GM03348 (cell line): ENCODE results near the gene SNF8.
"Not testable (repeated sequence)": the region's sequence is repeated elsewhere in the genome, so short reads cannot be mapped to it uniquely, and the experiment has no call there.

Experiments used
- DNase-seq: peaks from one replicate; pipeline ENCODE4 v3.0.0; 2012; ENCODE audit warnings: low spot score

The SNF8 gene, protein sequence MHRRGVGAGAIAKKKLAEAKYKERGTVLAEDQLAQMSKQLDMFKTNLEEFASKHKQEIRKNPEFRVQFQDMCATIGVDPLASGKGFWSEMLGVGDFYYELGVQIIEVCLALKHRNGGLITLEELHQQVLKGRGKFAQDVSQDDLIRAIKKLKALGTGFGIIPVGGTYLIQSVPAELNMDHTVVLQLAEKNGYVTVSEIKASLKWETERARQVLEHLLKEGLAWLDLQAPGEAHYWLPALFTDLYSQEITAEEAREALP

DNA sequence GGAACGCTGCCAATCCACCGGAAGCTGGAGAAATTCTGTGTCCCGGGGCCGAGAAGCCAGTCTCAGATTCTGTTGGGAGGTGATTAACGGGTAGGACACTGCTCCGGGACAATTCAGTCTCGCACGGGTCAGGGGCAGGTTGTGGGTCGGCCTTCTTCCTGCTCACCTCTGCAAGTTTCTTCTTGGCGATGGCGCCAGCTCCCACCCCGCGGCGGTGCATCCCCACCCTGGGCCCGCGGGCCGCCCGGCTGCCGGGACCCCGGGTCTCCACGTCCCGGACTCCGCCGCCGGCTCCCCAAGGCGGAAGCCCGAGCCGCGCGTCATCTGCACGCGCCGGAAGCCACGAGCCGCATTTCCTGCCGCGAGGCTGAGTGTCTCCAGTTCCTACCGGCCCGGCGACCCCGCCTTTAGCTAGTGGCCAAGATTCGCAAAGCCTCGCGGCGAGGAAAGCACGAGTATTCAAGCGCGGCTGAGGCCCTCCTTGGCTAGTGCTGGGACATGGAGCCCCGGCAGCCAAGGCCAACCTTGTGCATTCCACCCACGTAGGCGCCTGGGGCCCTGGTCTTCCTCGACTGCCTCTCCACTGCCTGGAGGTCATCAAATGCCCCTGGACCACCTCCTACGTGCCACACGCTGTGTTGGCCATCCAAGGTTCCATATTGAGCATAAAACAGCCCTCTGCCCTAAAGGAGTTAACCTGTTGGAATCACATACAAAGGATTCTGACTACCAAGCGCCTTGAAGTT is at the start of gene SNF8:
TSS of gene SNF8 (minus strand) at position 328 of the 746 bp plus-strand sequence. CDS start at position 220, 108 bp downstream.
- DNase-seq, result peak; percentile 96

DNA sequence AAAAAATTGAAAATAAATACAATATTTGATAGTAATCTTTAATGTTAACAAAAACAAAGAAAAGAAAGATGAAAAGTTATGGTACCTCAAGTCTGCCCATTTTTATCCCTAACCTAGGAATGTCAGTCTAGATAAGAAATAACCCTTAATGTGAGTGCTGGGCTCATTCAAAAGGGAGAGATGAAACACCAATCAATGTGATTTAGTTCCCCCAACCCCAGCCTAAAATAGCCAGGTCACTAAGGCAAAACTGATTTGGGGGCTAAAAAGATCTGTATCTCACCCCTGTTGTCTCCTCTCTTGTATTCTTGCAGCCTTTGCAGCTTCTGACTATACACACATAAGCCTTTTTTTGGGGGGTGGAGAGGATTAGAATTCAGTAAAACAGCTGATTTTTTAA is 49.3 kb upstream of the SNF8 start:
- DNase-seq, result no peak

DNA sequence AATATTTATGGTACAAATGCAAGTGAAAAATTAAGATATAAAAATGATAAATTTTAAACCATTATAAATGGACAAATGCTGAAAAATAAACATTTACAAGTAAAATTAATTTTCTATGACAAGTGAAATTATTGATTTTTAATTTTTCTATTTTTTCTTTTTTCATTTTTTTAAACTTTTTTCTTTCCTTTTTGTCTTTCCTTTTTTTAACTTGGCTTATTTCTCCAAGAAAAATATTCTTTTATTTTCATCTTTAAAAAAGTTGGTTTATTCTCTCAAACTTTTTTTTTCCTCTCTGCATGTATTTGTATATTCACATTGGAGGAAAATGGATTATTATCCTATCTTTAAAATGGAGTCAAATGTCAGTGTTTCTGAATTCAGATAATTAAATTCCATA is 48.7 kb upstream of the SNF8 start:
- no peak for DNase-seq

DNA sequence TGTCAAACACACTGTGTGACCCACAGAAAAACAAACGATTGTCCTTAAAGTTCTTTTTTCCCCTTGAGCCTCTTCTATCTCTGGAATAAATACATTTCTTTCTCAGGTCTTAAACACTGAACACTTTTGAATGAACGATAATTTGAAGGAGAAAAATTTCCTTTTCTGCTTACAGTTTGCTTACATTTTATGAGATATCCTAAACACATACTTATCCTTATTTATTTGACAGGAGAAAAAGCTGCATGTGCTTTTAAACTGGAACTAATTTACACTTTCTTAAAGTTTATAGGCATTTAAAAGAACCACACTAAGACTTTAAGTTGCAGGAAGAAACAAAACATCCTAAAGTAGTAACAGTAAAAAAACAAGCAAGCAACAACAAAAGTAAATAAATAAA is 47.8 kb upstream of the SNF8 start:
- no peak for DNase-seq

DNA sequence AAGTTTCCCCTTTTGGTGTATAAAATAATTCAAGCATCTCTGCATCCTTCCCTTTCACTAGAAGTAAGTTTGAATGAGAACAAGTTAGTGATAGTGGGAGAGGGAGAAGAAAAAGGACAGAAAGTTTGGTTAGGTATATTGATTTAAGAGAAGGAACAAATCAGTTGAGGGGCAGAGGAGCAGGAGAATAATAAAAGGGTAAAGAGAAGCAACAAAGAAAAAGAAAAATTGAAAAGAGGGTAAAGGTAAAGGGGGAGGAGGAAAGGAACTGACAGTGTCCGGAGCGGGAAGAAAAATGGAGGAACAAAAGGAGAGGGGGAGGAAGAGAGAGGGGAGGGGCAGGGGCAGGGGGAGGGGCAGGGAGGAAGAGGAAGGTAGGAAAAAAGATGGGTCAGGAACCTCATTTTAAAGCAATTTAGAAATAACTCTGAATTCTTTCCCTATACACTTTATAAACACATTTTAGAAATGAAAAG is 46.3 kb upstream of the SNF8 start:
- DNase-seq, result no peak

DNA sequence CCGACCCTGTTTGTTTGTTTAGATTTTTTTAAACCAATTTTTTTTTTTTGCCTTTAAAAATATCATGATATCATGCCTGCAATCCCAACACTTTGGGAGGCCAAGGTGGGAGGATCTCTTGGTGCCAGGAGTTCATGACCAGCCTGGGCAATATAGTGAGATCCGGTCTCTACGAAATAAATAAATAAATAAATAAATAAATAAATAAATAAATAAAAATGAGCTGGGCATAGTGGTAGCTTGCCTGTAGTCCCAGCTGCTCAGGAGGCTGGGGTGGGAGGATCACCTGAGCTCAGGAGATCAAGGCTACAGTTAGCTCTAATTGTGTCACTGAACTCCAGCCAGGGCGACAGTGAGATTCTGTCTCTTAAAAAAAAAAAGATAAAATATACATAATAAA is 44.5 kb upstream of the SNF8 start:
- DNase-seq, result no peak

DNA sequence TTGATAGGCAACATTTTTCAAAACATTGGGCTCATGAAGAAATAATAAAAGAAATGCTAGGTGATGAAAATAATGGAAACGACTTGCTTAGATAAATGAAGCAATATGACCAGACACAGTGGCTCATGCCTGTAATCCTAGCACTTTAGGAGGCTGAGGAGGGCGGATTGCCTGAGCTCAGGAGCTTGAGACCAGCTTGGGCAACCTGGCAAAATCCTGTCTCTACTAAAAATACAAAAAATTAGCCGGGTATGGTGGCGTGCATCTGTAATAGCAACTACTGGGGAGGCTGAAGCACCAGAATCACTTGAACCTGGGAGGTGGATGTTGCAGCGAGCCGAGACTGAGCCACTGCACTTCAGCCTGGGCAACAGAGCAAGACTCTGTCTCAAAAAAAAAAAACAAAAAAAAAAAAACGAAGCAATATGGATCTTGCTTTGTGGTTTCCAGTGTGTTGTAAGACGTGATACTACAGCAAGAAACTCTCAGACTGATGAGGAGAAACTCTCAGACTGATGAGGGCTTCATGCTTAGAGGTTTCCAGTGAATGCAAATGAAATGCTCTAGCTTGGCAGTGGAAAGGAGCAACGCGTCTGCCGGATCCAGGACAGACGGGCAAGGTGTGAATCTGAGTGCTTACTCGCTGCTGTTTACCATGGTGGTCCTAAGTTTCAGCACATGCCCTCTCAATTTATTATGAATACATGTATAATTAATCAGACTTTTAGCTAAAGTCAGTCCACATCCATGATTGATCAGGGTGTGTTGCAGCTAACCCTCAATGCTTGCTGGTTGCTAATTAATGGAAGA is 41.0 kb upstream of the SNF8 start:
- DNase-seq, result no peak

DNA sequence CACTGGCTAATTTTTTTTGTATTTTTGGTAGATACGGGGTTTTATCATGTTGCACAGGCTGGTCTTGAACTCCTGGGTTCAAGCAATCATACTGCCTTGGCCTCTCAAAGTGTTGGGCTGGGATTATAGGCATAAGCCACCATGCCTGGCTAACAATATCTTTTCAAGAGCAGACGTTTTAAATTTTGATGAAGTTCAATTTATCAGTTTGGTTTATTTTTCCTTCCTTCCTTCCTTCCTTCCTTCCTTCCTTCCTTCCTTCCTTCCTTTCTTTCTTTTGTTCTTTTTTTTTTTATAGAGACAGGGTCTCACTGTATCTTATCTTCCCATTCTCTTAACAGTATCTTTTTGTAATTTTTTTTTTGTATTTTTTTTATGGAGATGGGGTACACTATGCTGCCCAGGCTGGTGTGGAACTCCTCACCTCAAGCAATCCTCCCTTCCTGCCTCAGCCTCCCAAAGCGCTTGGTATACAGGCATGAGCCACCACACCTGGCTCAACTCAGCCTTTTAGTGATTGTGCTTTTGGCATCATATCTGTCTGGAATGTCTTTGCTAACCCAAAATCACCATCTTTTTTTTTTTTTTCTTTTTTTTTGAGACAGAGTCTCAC is 37.4 kb upstream of the SNF8 start:
- DNase-seq, result no peak

DNA sequence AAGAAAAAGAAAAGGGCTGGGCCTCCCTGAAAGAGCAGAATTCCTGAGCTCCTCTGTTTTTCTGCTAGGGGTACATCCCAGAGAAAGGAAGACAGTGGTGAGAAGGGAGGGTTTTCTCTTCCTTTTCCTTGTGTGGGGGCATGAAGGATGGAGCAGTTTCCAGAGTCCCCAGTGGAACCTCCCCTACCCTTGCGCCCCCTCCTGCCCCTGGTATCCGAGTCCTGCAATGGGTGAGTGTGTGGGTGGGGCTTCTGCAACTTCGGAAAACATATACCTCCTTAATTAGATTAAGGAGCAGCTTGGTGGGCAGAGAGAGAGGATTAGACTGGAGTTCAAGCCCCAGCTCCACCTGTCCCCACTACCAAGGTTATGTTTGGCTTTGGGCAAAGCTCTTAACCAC is 29.2 kb upstream of the SNF8 start:
- DNase-seq, result no peak

DNA sequence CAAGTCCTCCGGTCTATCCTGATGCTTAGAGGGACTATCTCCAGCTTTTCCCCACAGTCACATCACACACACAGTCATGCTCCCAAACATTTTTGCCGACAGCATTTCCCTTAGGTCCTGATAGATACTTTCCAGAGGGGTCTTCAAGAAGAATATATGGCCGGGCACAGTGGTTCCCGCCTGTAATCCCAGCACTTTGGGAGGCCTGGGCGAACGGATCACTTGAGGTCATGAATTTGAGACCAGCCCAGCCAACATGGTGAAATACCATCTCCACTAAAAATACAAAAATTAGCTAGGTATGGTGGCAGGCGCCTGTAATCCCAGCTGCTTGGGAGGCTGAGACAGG is 28.1 kb upstream of the SNF8 start:
- no peak for DNase-seq

DNA sequence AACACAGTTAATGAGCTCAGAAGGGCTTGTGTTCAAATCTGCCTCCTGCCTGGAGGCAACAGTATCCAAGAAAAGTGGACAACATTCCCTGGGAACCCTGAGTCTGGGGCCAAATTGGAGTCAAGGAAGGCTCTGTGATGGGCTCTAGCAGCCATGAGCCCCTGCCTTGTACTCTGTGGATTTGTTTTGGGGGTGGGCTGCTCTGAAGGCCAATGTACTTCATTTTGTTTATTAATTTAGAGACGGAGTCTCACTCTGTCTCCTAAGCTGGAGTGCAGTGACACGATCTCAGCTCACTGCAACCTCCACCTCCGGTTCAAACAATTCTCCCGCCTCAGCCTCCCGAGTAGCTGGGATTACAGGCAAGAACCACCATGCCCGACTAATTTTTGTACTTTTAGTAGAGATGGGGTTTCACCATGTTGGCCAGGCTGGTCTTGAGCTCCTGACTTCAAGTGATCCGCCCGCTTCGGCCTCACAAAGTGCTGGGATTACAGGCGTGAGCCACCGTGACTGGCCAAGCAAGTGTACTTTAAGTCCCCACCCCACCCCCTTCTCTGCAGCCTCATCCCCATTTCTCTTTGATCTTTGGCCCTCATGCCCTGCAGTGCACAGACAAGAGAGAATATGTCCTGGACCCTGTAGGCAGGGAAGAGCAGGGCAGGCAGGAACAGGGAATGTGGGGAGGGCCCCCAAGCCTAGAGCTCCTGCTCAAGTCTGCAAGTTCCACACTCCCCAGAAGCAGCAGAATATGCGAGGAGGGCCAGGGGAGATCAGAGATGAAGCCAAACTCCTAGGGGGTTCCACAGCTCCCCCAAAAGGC is 26.4 kb upstream of the SNF8 start:
- no peak for DNase-seq

DNA sequence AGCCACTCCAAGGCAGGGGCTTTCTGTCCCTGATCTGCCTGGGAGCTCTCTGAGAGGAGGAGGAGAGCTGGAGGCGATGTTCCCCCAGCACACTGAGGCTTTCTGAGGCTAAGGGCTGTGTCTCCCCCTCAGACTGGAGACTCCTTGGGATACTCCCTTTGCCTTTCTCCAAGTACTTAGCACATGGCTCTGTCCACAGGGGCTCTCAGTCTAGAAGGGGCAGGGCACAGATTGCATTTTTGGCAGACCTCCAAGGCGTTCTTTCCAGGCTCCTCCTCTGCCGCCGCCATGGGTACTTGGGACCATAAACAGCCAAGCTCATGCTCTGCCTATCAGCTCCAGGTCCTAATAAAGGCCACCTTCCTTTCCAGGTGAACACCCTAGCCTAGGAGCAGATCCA is 25.6 kb upstream of the SNF8 start:
- no peak for DNase-seq

DNA sequence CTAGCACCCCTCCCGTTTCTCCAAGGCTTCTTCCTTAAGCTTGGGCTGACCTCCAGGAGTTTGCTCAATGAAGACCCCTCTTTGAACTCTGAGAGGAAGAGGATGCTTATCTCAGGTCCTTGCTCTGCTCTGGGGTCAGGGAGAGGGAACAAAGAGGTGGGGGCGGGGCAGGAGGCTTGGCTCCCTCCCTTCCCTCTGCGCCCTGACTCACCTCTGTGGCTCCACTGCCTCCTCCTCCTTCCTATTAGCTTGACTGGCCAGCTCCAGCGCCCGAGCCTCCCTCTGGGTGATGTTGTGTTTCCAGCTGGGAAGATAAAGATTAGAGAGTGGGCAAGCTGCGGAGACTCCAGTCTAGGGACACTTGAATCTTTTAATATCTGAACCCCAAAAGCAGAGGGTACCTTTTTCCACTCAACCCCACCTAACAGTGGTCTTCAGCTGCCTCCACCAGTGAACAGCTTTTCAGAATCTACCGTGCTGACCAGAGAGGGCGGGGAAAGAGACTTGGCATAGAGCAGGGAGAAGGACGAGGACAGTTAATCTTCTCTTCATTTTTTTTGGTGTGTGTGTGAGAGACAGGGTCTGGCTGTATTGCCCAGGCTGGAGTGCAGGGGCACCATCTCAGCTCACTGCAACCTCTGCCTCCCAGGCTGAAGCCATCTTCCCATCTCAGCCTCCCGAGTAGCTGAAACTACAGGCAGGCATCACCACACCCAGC is 17.0 kb upstream of the SNF8 start:
- DNase-seq, result peak; percentile 87

DNA sequence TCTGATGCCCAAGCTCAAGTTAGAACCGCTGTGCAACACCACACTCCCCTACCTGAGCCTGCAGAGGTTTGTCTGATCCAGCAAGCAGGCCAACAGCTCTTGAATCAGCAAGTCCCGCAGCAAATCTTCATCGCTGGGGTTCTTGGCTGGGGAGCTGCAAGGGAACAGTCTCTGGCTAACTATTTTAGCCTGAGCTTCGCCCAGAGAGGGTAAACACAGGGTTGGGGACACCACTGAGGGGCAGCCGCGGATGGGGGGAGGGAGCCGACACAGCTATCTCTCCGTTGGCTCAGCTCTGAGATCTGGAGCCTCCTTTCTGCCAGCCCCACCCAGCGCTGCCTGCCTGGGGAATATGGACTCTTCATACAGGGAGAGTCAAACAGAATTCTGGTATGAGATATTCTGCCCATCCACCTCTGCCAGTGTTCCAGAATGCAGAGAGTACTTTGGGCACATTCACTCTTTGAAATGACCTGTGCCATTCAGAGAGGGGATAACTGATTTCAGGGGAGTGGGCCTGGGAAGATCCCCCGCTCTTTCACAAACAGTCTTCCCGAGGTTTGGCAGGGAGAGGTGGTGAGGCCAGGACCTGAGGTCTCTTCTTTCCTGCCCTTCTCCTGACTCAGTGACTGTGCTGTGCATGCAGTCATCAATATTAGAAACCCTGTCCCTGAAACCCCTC is 16.3 kb upstream of the SNF8 start:
- peak; percentile 37 for DNase-seq

DNA sequence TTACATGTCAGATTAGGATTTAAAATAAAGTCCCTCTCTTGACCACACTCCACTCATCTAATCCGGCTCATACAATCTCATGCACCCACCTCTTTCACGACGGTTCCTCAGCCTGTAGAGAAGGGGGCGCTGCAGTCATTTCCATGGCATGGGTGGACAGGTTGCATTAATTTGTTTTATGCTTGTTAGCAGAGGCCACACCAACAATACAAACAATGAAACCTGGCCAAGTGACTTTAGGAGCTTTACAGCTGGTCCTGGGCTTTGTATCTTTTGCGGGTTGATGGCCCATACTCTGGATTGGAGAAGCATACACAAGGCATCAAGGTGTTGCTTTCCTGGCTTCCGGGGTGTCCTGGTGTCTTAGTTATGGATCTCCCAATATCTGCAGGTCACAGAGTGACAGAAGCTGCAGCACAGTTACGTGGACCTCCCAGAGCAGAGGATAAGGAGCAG is 9.7 kb upstream of the SNF8 start:
- DNase-seq, result peak; percentile 48

DNA sequence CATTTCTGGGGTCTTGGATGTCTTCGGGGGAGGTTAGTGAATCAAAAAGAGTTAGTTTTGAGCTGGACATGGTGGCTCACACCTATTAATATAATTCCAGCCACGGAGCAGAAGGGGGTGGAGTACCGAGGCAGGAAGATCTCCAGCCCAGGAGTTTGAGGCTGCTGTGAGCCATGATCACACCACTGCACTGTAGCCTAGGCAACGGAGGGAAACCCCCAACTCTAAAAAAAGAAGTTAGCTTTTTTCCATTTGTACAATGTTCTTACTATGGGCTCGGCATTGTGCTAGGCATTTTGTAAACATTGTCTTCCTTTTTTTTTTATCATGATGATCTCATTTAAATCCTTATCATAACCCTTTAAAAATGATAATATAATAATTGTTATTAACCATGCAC is 8.3 kb upstream of the SNF8 start:
- DNase-seq, result no peak

DNA sequence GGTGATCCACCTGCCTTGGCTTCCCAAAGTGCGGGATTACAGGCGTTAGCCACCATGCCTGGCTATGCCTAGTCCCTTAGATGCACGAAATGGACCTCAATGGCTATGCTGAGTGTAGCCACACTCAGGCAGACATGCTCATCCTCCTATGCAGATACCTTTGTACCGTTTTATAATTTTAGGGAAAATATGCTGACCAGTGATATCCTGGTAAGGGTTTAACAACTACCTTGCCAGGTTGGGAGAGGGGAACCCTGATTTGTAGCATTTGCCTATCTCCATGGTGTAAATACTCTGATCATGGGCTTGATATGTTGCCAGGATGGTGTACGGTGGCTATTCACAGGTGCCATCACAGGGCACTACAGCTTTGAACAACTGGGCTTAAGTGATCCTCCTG is 6.9 kb upstream of the SNF8 start:
- DNase-seq, result no peak

DNA sequence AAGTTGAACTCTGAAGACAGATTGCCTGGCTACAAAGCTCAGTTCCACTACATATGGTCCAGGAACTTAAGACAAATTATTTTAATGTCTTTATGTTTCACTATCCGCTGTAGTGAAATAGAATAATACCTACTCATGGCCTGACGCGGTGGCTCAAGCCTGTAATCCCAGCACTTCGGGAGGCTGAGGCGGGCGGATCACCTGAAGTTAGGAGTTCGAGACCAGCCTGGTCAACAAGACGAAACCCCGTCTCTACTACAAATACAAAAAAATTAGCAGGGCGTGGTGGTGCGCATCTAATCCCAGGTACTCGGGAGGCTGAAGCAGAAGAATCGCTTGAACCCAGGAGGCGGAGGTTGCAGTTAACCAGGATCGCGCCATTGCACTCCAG is 614 bp upstream of the SNF8 start:
- not testable (repeated sequence) for DNase-seq

DNA sequence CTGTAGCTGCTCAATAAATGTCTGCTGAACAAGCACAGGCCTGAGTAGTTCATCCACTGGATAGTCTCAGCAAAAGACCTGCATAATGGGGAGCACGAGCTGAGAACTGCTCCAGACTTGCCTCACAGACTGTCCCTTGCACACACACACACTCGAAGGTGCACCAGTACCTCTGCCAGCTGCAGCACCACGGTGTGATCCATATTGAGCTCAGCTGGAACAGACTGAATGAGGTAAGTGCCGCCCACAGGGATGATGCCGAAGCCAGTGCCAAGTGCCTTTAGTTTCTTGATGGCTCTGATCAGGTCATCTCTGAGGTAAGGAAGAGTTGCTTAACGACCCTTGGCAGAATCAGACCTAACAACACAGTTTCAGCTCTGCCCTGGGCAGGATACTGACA is 11.6 kb downstream of the SNF8 start:
- no peak for DNase-seq

DNA sequence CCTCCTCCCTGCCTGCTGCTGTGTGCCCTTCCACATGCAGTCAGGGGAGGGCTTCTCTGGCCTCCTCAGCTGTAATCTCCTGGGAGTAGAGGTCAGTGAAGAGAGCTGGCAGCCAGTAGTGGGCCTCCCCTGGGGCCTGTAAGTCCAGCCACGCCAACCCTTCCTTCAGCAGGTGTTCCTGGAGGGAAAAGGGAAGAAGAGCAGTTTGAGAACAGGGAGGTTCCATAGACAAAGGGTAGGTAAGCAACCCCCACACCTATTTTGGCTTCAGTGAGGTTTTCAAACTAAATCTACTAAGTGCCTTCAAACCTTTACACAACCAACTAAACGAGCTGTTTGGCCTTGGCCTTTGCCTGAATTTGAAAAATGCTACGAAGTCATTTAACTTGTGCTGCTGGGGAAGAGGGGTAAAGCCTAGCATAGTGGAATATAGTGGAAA is 14.2 kb downstream of the SNF8 start:
- DNase-seq, result no peak
